ENCODE results near the gene KIF26B.

The KIF26B gene

GRCh38 chr1:245673881-245674414, 519.2 kb downstream of the KIF26B start:
- no peaks in the 10 kb centered on the region for H3K27me3 Mint-ChIP-seq
- H3K4me3 Mint-ChIP-seq = no peak overlapping the region
- no peaks in the 10 kb centered on the region for H3K4me1 Mint-ChIP-seq
- H3K9me3 Mint-ChIP-seq = no peaks in the 10 kb centered on the region
- H3K27ac Mint-ChIP-seq (ENCODE audit: low read depth) = no peak overlapping the region
- no peak for ATAC-seq (replicated peaks; ENCODE audit: extremely low read depth, poor library complexity, severe bottlenecking)
- H3K36me3 Mint-ChIP-seq (ENCODE audit: insufficient read depth) = no peaks in the 10 kb centered on the region
- DNase-seq (ENCODE audit: low spot score in 2 of 2) = no peak

GRCh38 chr1:245677461-245678240, 522.9 kb downstream of the KIF26B start:
- no peak overlapping the region for H3K4me3 Mint-ChIP-seq

GRCh38 chr1:245678860-245679411, 524.2 kb downstream of the KIF26B start:
- H3K4me3 Mint-ChIP-seq = no peak overlapping the region
- no peaks in the 10 kb centered on the region for H3K27me3 Mint-ChIP-seq
- DNase-seq (ENCODE audit: low spot score in 2 of 2) (no peak), ATAC-seq (replicated peaks; ENCODE audit: extremely low read depth, poor library complexity, severe bottlenecking) (no peak)
- no peaks in the 10 kb centered on the region for H3K9me3 Mint-ChIP-seq
- H3K27ac Mint-ChIP-seq (ENCODE audit: low read depth) = no peak overlapping the region
- no peaks in the 10 kb centered on the region for H3K4me1 Mint-ChIP-seq
- no peaks in the 10 kb centered on the region for H3K36me3 Mint-ChIP-seq (ENCODE audit: insufficient read depth)

More at GRCh38 chr1:245677461-245678240, 522.9 kb downstream of the KIF26B start:
- no peaks in the 10 kb centered on the region for H3K27me3 Mint-ChIP-seq
- no peak overlapping the region for H3K27ac Mint-ChIP-seq (ENCODE audit: low read depth)
- no peaks in the 10 kb centered on the region for H3K4me1 Mint-ChIP-seq
- ATAC-seq (replicated peaks; ENCODE audit: extremely low read depth, poor library complexity, severe bottlenecking) (no peak), DNase-seq (ENCODE audit: low spot score in 2 of 2) (no peak)
- H3K9me3 Mint-ChIP-seq = no peaks in the 10 kb centered on the region
- H3K36me3 Mint-ChIP-seq (ENCODE audit: insufficient read depth) = no peaks in the 10 kb centered on the region

- Mint-ChIP-seq H3K36me3 (ENCODE audit: insufficient read depth) (no peaks in the 10 kb centered on the region), H3K27me3 (no peaks in the 10 kb centered on the region), H3K27ac (ENCODE audit: low read depth) (no peak overlapping the region), H3K4me3 (no peak overlapping the region), H3K9me3 (no peaks in the 10 kb centered on the region), H3K4me1 (no peaks in the 10 kb centered on the region)
- DNase-seq (ENCODE audit: low spot score in 2 of 2) (no peak), ATAC-seq (replicated peaks; ENCODE audit: extremely low read depth, poor library complexity, severe bottlenecking) (no peak)
Observed at GRCh38 chr1:245679821-245680780, 525.3 kb downstream of the KIF26B start.

- H3K4me1 Mint-ChIP-seq = no peaks in the 10 kb centered on the region
- H3K27ac Mint-ChIP-seq (ENCODE audit: low read depth) = no peak overlapping the region
- H3K36me3 Mint-ChIP-seq (ENCODE audit: insufficient read depth) = no peaks in the 10 kb centered on the region
- peaks cover 9% of the 10 kb centered on the region for H3K27me3 Mint-ChIP-seq
- ATAC-seq (replicated peaks; ENCODE audit: extremely low read depth, poor library complexity, severe bottlenecking) = no peak
- H3K4me3 Mint-ChIP-seq = no peak overlapping the region
- no peak for DNase-seq (ENCODE audit: low spot score in 2 of 2)
- no peaks in the 10 kb centered on the region for H3K9me3 Mint-ChIP-seq
Observed at GRCh38 chr1:245682638-245683628, 528.1 kb downstream of the KIF26B start.

GRCh38 chr1:245683676-245684075, 528.9 kb downstream of the KIF26B start:
- Mint-ChIP-seq H3K9me3 (no peaks in the 10 kb centered on the region), H3K36me3 (ENCODE audit: insufficient read depth) (no peaks in the 10 kb centered on the region), H3K27ac (ENCODE audit: low read depth) (no peak overlapping the region), H3K4me1 (no peaks in the 10 kb centered on the region), H3K4me3 (no peak overlapping the region), H3K27me3 (peaks cover 9% of the 10 kb centered on the region)
- DNase-seq (ENCODE audit: low spot score in 2 of 2) = no peak
- no peak for ATAC-seq (replicated peaks; ENCODE audit: extremely low read depth, poor library complexity, severe bottlenecking)

- H3K9me3 Mint-ChIP-seq = no peaks in the 10 kb centered on the region
- no peak overlapping the region for H3K27ac Mint-ChIP-seq (ENCODE audit: low read depth)
- H3K4me3 Mint-ChIP-seq = no peak overlapping the region
- peaks cover 9% of the 10 kb centered on the region for H3K27me3 Mint-ChIP-seq
- H3K4me1 Mint-ChIP-seq = no peaks in the 10 kb centered on the region
- no peak for DNase-seq (ENCODE audit: low spot score in 2 of 2)
- no peaks in the 10 kb centered on the region for H3K36me3 Mint-ChIP-seq (ENCODE audit: insufficient read depth)
- ATAC-seq (replicated peaks; ENCODE audit: extremely low read depth, poor library complexity, severe bottlenecking) = no peak
Observed at GRCh38 chr1:245684166-245684565, 529.4 kb downstream of the KIF26B start.

GRCh38 chr1:245684571-245684970, 529.8 kb downstream of the KIF26B start:
- no peak for ATAC-seq (replicated peaks; ENCODE audit: extremely low read depth, poor library complexity, severe bottlenecking)
- no peaks in the 10 kb centered on the region for H3K36me3 Mint-ChIP-seq (ENCODE audit: insufficient read depth)
- no peaks in the 10 kb centered on the region for H3K4me1 Mint-ChIP-seq
- DNase-seq (ENCODE audit: low spot score in 2 of 2) = no peak
- H3K9me3 Mint-ChIP-seq = no peaks in the 10 kb centered on the region
- H3K4me3 Mint-ChIP-seq = no peak overlapping the region
- H3K27me3 Mint-ChIP-seq = peaks cover 13% of the 10 kb centered on the region
- H3K27ac Mint-ChIP-seq (ENCODE audit: low read depth) = no peak overlapping the region

GRCh38 chr1:245685111-245685810, 530.5 kb downstream of the KIF26B start:
- no peaks in the 10 kb centered on the region for H3K4me1 Mint-ChIP-seq
- H3K27me3 Mint-ChIP-seq = peaks cover 16% of the 10 kb centered on the region
- H3K4me3 Mint-ChIP-seq = no peak overlapping the region

GRCh38 chr1:245686006-245686405, 531.2 kb downstream of the KIF26B start:
- Mint-ChIP-seq H3K27ac (ENCODE audit: low read depth) (no peak overlapping the region), H3K9me3 (no peaks in the 10 kb centered on the region), H3K27me3 (peaks cover 16% of the 10 kb centered on the region), H3K4me3 (no peak overlapping the region), H3K36me3 (ENCODE audit: insufficient read depth) (no peaks in the 10 kb centered on the region), H3K4me1 (no peaks in the 10 kb centered on the region)
- ATAC-seq (replicated peaks; ENCODE audit: extremely low read depth, poor library complexity, severe bottlenecking) (no peak), DNase-seq (ENCODE audit: low spot score in 2 of 2) (no peak)

More at GRCh38 chr1:245685111-245685810, 530.5 kb downstream of the KIF26B start:
- H3K27ac Mint-ChIP-seq (ENCODE audit: low read depth) = no peak overlapping the region
- DNase-seq (ENCODE audit: low spot score in 2 of 2) (no peak), ATAC-seq (replicated peaks; ENCODE audit: extremely low read depth, poor library complexity, severe bottlenecking) (no peak)
- H3K9me3 Mint-ChIP-seq = no peaks in the 10 kb centered on the region
- no peaks in the 10 kb centered on the region for H3K36me3 Mint-ChIP-seq (ENCODE audit: insufficient read depth)

GRCh38 chr1:245686446-245687030, 531.8 kb downstream of the KIF26B start:
- H3K27me3 Mint-ChIP-seq = peaks cover 16% of the 10 kb centered on the region
- DNase-seq (ENCODE audit: low spot score in 2 of 2) (no peak), ATAC-seq (replicated peaks; ENCODE audit: extremely low read depth, poor library complexity, severe bottlenecking) (no peak)
- H3K36me3 Mint-ChIP-seq (ENCODE audit: insufficient read depth) = no peaks in the 10 kb centered on the region
- H3K27ac Mint-ChIP-seq (ENCODE audit: low read depth) = no peak overlapping the region
- no peaks in the 10 kb centered on the region for H3K9me3 Mint-ChIP-seq
- H3K4me3 Mint-ChIP-seq = no peak overlapping the region
- no peaks in the 10 kb centered on the region for H3K4me1 Mint-ChIP-seq
